A549 (cell line): ENCODE data around the gene KLHL1. TPM values are rescaled to one million over a fixed set of nuclear protein-coding genes. Genes with fewer than 3 reads are reported as not detected.

ENCODE experiments used
- ATAC-seq, 2 experiments: fragments of 200-7000 bp in 1 of 2; fragments of >200 bp in 1 of 2; cut with Nextera tagmentation in 1 of 2; cut with Tn5 transposase in 1 of 2; 3 replicates each; pipeline versions ENCODE4 v1.8.0 to v1.9.1; 2018 to 2020; ENCODE audit warnings: mild to moderate bottlenecking in 1 of 2, moderate library complexity in 1 of 2
- CTCF ChIA-PET: fragments of 300-600 bp; sonication (Branson Sonifier 250); formaldehyde crosslinking; extraction: SDS; loops from one replicate; lab custom pipeline; 2021; ENCODE audit warnings: antibody characterized with exemption, inconsistent platforms; lab: Yijun Ruan, JAX
- POLR2A ChIA-PET: fragments of 350-600 bp; formaldehyde crosslinking; extraction: SDS; loops from one replicate; lab custom pipeline; 2021; ENCODE audit warnings: antibody characterized with exemption, inconsistent platforms; lab: Yijun Ruan, JAX
- DNase-seq, 2 experiments: peaks; one replicate each; pipeline versions ENCODE4 v3.0.0 to v3.0.0-alpha.2; 2011 to 2016; ENCODE audit warnings: low read depth in 1 of 2, low spot score in 1 of 2
- FAIRE-seq: peaks from 2 replicates; lab custom pipeline; 2011; peaks lifted over from hg19 to GRCh38; lab: Jason Lieb, UNC
- H3K27ac ChIP-seq, 2 experiments: fragments of >200 bp; sonication (Bioruptor Twin); formaldehyde crosslinking; 3 replicates each; pipeline ENCODE4 v1.5.1; 2016 to 2017
- H3K4me1 ChIP-seq: fragments of >200 bp; sonication (Bioruptor Twin); formaldehyde crosslinking; 3 replicates; pipeline ENCODE4 v1.6.1; 2016
- H3K4me2 ChIP-seq: fragments of >200 bp; sonication (Bioruptor Twin); formaldehyde crosslinking; 3 replicates; pipeline ENCODE4 v1.6.1; 2016
- H3K4me3 ChIP-seq: fragments of >200 bp; sonication (Bioruptor Twin); formaldehyde crosslinking; 3 replicates; pipeline ENCODE4 v1.5.1; 2016
- H3K9me3 ChIP-seq: fragments of >200 bp; sonication (Bioruptor Twin); formaldehyde crosslinking; 3 replicates; pipeline ENCODE4 v1.6.1; 2016
- BCL3 ChIP-seq: fragments of >200 bp; sonication (Bioruptor Twin); formaldehyde crosslinking; IDR thresholded peaks from 3 replicates; pipeline ENCODE4 v1.6.1; 2016
- BHLHE40 ChIP-seq: IDR thresholded peaks from 2 replicates; pipeline ENCODE4 v1.6.1; 2012; ENCODE audit warnings: low read depth, low read length, inconsistent platforms
- CBX8 ChIP-seq: fragments of 200-600 bp; sonication (generic); IDR thresholded peaks from 2 replicates; pipeline ENCODE4 v1.6.1; 2016
- CEBPB ChIP-seq, 2 experiments: fragments of >200 bp in 1 of 2; sonication (Bioruptor Twin) in 1 of 2; formaldehyde crosslinking in 1 of 2; IDR thresholded peaks; 2 replicates each; pipeline ENCODE4 v1.6.1; 2012 to 2016
- CTCF ChIP-seq: fragments of >200 bp; sonication (Bioruptor Twin); formaldehyde crosslinking; IDR thresholded peaks from 3 replicates; pipeline ENCODE4 v1.5.1; 2016
- E2F6 ChIP-seq: IDR thresholded peaks from 2 replicates; pipeline ENCODE4 v1.6.1; 2012; ENCODE audit warnings: low read depth, borderline replicate concordance
- EHF ChIP-seq: fragments of 250-450 bp; sonication (Bioruptor Pico); IDR thresholded peaks from 2 replicates; pipeline ENCODE4 v1.5.0; 2020; ENCODE audit warnings: mild to moderate bottlenecking
- EHMT2 ChIP-seq: fragments of 200-600 bp; sonication (generic); IDR thresholded peaks from 2 replicates; pipeline ENCODE4 v1.6.1; 2016; ENCODE audit warnings: antibody characterized with exemption, low read depth, mild to moderate bottlenecking, moderate library complexity
- EP300 ChIP-seq, 2 experiments: fragments of >200 bp; sonication (Bioruptor Twin); formaldehyde crosslinking; IDR thresholded peaks; 2 replicates in 1 of 2; 3 replicates in 1 of 2; pipeline ENCODE4 v1.6.1; 2016 to 2017
- ESRRA ChIP-seq: fragments of 150-350 bp; IDR thresholded peaks from 2 replicates; pipeline ENCODE4 v1.6.1; 2014; ENCODE audit warnings: mild to moderate bottlenecking, low read length, borderline replicate concordance
- FOSB ChIP-seq: fragments of 250-450 bp; sonication (Bioruptor Pico); IDR thresholded peaks from 2 replicates; pipeline ENCODE4 v1.5.0; 2020; ENCODE audit warnings: mild to moderate bottlenecking, moderate library complexity
- FOXS1 ChIP-seq: fragments of 250-450 bp; sonication (Bioruptor Pico); IDR thresholded peaks from 2 replicates; pipeline ENCODE4 v1.5.0; 2020; ENCODE audit warnings: mild to moderate bottlenecking, moderate library complexity
- HEYL ChIP-seq: fragments of 250-450 bp; sonication (Bioruptor Pico); IDR thresholded peaks from 2 replicates; pipeline ENCODE4 v1.8.0; 2021; ENCODE audit warnings: mild to moderate bottlenecking, moderate library complexity
- HOXA7 ChIP-seq: fragments of 250-450 bp; sonication (Bioruptor Pico); IDR thresholded peaks from 2 replicates; pipeline ENCODE4 v1.5.0; 2020; ENCODE audit warnings: mild to moderate bottlenecking, moderate library complexity
- HOXB5 ChIP-seq: fragments of 250-450 bp; sonication (Bioruptor Pico); IDR thresholded peaks from 2 replicates; pipeline ENCODE4 v1.5.0; 2020; ENCODE audit warnings: mild to moderate bottlenecking, moderate library complexity
- JUNB ChIP-seq: fragments of >200 bp; sonication (Bioruptor Twin); formaldehyde crosslinking; IDR thresholded peaks from 2 replicates; pipeline ENCODE4 v1.6.1; 2016
- KDM5A ChIP-seq: fragments of 200-600 bp; sonication (generic); IDR thresholded peaks from 2 replicates; pipeline ENCODE4 v1.6.1; 2016; ENCODE audit warnings: antibody characterized with exemption, mild to moderate bottlenecking
- MAX ChIP-seq: IDR thresholded peaks from 2 replicates; pipeline ENCODE4 v1.6.1; 2012
- NR3C1 ChIP-seq: fragments of >200 bp; sonication (Bioruptor Twin); formaldehyde crosslinking; IDR thresholded peaks from 3 replicates; pipeline ENCODE4 v1.6.1; 2017
- POLR2AphosphoS2 ChIP-seq: conservative IDR thresholded peaks from 2 replicates; pipeline ENCODE4 v1.6.1; 2012; ENCODE audit warnings: low read length, improper control_type of control experiment, inconsistent platforms
- RAD21 ChIP-seq, 2 experiments: fragments of >200 bp in 1 of 2; sonication (Bioruptor Twin) in 1 of 2; formaldehyde crosslinking in 1 of 2; IDR thresholded peaks in 1 of 2; conservative IDR thresholded peaks in 1 of 2; 2 replicates in 1 of 2; 3 replicates in 1 of 2; pipeline ENCODE4 v1.6.1; 2012 to 2018; ENCODE audit warnings: inconsistent platforms in 1 of 2
- RARB ChIP-seq: fragments of 250-450 bp; sonication (Bioruptor Pico); IDR thresholded peaks from 2 replicates; pipeline ENCODE4 v1.8.0; 2021; ENCODE audit warnings: mild to moderate bottlenecking, moderate library complexity
- RCOR1 ChIP-seq: fragments of 150-350 bp; IDR thresholded peaks from 2 replicates; pipeline ENCODE4 v1.6.1; 2014; ENCODE audit warnings: antibody characterized with exemption, low read length, low read depth
- RFX5 ChIP-seq: fragments of 450-650 bp; IDR thresholded peaks from 2 replicates; pipeline ENCODE4 v1.7.1; 2014; ENCODE audit warnings: antibody characterized with exemption, mild to moderate bottlenecking, moderate library complexity
- SREBF2 ChIP-seq: fragments of 450-650 bp; IDR thresholded peaks from 2 replicates; pipeline ENCODE4 v1.6.1; 2014; ENCODE audit warnings: mild to moderate bottlenecking, moderate library complexity
- TFCP2L1 ChIP-seq: fragments of 250-450 bp; sonication (Bioruptor Pico); IDR thresholded peaks from 2 replicates; pipeline ENCODE4 v1.5.0; 2021; ENCODE audit warnings: mild to moderate bottlenecking
- TP53 ChIP-seq: fragments of 250-450 bp; sonication (Bioruptor Pico); IDR thresholded peaks from 2 replicates; pipeline ENCODE4 v1.5.0; 2021; ENCODE audit warnings: mild to moderate bottlenecking, moderate library complexity
- ZFP36 ChIP-seq: fragments of 450-650 bp; IDR thresholded peaks from 2 replicates; pipeline ENCODE4 v1.6.1; 2014; ENCODE audit warnings: borderline replicate concordance; ENCODE audit not compliant: partially characterized antibody
- ZNF302 ChIP-seq: fragments of 250-450 bp; sonication (Bioruptor Pico); IDR thresholded peaks from 2 replicates; pipeline ENCODE4 v1.9.0; 2021; ENCODE audit warnings: inconsistent platforms, mild to moderate bottlenecking, moderate library complexity
- WGBS: methylation state at CpG from one replicate; pipeline ENCODE4 v1.1.6; 2017; ENCODE audit errors: missing lambda C conversion rate; 5-methylcytosine and 5-hydroxymethylcytosine counted together
- polyA plus RNA-seq, 4 experiments: library from polyadenylated mRNA; depleted of rRNA in 3 of 4; stranded (reverse); fragments of >200 nt; fragmentation: RNase III in 1 of 4; extraction: RNeasy Plus Mini Kit Qiagen cat#74134 plus additional on column Dnase treatment in 1 of 4; gene quantifications; 2 replicates in 3 of 4; 3 replicates in 1 of 4; pipeline ENCODE4 v1.2.3, GENCODE V29; 2011 to 2017

Gene KLHL1
- polyA plus RNA-seq, 2 of the 4 experiments (the other 2 are of a cell fraction): not detected

- Histone ChIP-seq H3K4me3 (no peak overlapping the region), H3K27ac (no peak overlapping the region), H3K4me2 (no peak overlapping the region), H3K9me3 (no peaks in the 10 kb centered on the region), H3K4me1 (no peaks in the 10 kb centered on the region)
- POLR2A ChIA-PET: no interaction called here
- no peak for ATAC-seq
- no peak for FAIRE-seq
- no peak for DNase-seq
- no peak for TF ChIP-seq FOSB
- no peak for TF ChIP-seq JUNB
- CTCF ChIA-PET: no interaction called here
These were observed 197.5 kb downstream of the KLHL1 start for GRCh38 chr13:69910800-69911199.

- Histone ChIP-seq H3K27ac (no peak overlapping the region), H3K4me1 (no peaks in the 10 kb centered on the region), H3K4me2 (no peak overlapping the region), H3K9me3 (no peaks in the 10 kb centered on the region), H3K4me3 (no peak overlapping the region)
- FAIRE-seq (no peak), DNase-seq (no peak), ATAC-seq (no peak)
- ChIA-PET POLR2A (no interaction called here), CTCF (no interaction called here)
- TF ChIP-seq POLR2AphosphoS2 (no peak), EHMT2 (no peak), HOXA7 (CRISPR knock-in tag) (no peak), ESRRA (no peak), RFX5 (no peak), RCOR1 (no peak), CTCF (no peak), CBX8 (no peak), EHF (no peak), BCL3 (no peak), HOXB5 (no peak), FOXS1 (CRISPR knock-in tag) (no peak), JUNB (no peak), RAD21 (conservative IDR thresholded peaks at IDR 0.05 in 1 of 2, IDR thresholded peaks at IDR 0.05 in 1 of 2) (no peak)
These were observed 203.5 kb downstream of the KLHL1 start for GRCh38 chr13:69904784-69905183.

GRCh38 chr13:69903081-69903480 is 205.2 kb downstream of the KLHL1 start:
- TF ChIP-seq NR3C1: no peak
- TF ChIP-seq CEBPB (IDR thresholded peaks at IDR 0.05): no peak
- no peak for TF ChIP-seq ZFP36
- TF ChIP-seq FOXS1 (CRISPR knock-in tag): no peak
- no peak for TF ChIP-seq EP300 (IDR thresholded peaks at IDR 0.05)
- no peak for TF ChIP-seq MAX
- TF ChIP-seq TP53 (CRISPR knock-in tag): no peak
- no peak for TF ChIP-seq TFCP2L1 (CRISPR knock-in tag)
- no peak for TF ChIP-seq ZNF302 (CRISPR knock-in tag)
- TF ChIP-seq SREBF2: no peak
- no peak for TF ChIP-seq RARB (CRISPR knock-in tag)
- no peak for TF ChIP-seq HOXB5
- TF ChIP-seq KDM5A: no peak
- no peak for TF ChIP-seq HOXA7 (CRISPR knock-in tag)
- no peak for TF ChIP-seq E2F6
- no peak for TF ChIP-seq RFX5
- no peak for TF ChIP-seq BHLHE40
- TF ChIP-seq HEYL (CRISPR knock-in tag): no peak
- CTCF ChIA-PET: no interaction called here
- no peak overlapping the region for H3K4me2 ChIP-seq
- no peak overlapping the region for H3K27ac ChIP-seq
- H3K9me3 ChIP-seq: no peaks in the 10 kb centered on the region
- WGBS: 55% methylated on average over 2 of the region's 2 CpGs
- no peaks in the 10 kb centered on the region for H3K4me1 ChIP-seq
- no peak for DNase-seq
- ATAC-seq: no peak
- H3K4me3 ChIP-seq: no peak overlapping the region
- POLR2A ChIA-PET: no interaction called here
- FAIRE-seq: no peak
